SK-N-DZ (cell line): ENCODE data around the gene PRKCD.

Source experiments
- DNase-seq: peaks from one replicate; pipeline ENCODE4 v3.0.0-alpha.2; 2015; ENCODE audit warnings: low spot score

PRKCD gene

GRCh38 chr3:53231532-53232511 is 70.8 kb downstream of the PRKCD start:
- DNase-seq: no peak

- DNase-seq: no peak
Measured at GRCh38 chr3:53232641-53233377, 71.8 kb downstream of the PRKCD start.

- DNase-seq: no peak
Measured at GRCh38 chr3:53234130-53234840, 73.3 kb downstream of the PRKCD start.

GRCh38 chr3:53234841-53235232 is 73.8 kb downstream of the PRKCD start:
- DNase-seq: no peak

GRCh38 chr3:53235545-53235944 is 74.5 kb downstream of the PRKCD start:
- no peak for DNase-seq

GRCh38 chr3:53236112-53236841 is 75.3 kb downstream of the PRKCD start:
- no peak for DNase-seq

- DNase-seq: no peak
Measured at GRCh38 chr3:53238051-53238850, 77.2 kb downstream of the PRKCD start.

- no peak for DNase-seq
Measured at GRCh38 chr3:53238886-53239285, 77.9 kb downstream of the PRKCD start.

GRCh38 chr3:53239800-53240199 is 78.8 kb downstream of the PRKCD start:
- DNase-seq: no peak

- no peak for DNase-seq
Measured at GRCh38 chr3:53240989-53241972, 80.3 kb downstream of the PRKCD start.

- no peak for DNase-seq
Measured at GRCh38 chr3:53242155-53242554, 81.1 kb downstream of the PRKCD start.
